GM04504 (cell line): ENCODE results near the gene MXI1.
"Not testable (repeated sequence)": the region's sequence is repeated elsewhere in the genome, so short reads cannot be mapped to it uniquely, and the experiment has no call there.

ENCODE experiments used
- DNase-seq: peaks from one replicate; pipeline ENCODE4 v3.0.0-alpha.2; 2012; ENCODE audit warnings: low read depth

MXI1 gene

DNA sequence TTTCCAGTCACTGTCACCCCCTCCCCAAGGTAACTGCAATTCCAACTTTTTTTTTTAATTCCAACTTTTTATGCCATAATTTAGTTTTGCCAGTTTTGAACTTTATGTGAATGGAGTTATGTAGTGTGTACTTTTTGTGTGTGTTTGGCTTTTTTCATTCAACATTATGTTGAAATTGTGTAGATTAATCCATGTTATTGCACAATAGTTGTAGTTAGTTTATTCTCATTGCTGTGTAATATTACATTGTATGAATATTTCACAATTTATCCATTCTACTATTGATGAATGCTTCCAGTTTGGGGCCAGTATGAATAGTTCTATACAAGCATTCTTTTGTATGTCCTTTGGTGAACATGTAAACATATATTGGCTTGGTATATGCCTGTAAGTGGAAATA lies 32.5 kb downstream of the MXI1 start:
- no peak for DNase-seq

DNA sequence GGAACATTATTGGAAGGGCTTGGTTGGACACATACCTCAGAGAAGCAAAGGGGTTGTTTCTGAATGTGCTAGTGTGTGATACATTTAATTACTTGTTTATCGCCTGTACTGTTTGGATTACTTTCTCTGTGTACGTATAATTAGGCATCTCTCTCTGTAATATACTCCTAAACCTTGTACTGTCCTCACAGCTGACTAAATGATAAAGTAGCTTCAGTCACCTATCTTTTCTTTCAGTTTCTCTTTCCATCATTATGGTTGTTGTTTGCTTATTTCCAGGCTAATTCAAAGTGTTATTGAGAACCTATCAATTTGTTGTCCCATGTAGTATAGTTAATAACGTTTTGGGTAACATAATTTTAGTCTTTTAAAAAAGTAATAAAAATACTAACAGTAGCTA lies 34.0 kb downstream of the MXI1 start:
- no peak for DNase-seq

DNA sequence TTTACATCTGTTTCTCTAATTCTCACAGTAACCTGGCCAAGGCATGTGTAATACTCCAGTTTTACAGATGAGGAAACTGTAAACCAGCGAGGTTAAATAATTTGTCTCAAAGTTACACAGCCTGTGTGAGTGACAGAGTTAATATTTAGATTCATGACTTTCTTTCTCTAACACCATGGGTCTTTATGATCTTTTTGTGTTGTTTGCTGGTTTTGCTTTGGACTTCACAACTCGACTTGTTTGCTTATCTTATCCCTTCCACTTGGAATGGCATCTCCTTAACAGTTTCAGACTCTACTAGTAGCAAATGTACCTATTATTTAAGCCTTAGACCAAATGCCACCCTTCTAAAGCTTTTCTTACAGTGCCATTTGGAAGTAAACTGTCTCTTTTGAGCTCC lies 34.4 kb downstream of the MXI1 start:
- no peak for DNase-seq

DNA sequence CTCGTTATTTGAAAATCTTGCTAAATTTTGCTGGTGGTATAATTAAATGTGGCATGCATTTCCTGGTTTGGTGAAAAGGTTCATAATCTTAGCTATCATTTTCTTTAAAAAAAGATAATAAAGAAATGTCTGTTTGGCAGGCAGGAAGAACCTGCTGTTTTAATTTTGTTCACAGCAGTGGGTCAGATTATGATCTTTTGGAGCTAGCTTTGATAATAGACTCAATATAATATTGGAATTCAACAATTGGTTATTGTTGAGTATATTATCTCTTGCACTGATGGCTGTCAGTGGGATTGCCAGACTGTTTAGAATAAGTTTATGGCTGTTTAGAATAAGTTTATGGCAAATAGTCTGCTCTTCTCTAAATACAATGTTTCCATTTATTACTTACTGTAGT lies 35.1 kb downstream of the MXI1 start:
- no peak for DNase-seq

DNA sequence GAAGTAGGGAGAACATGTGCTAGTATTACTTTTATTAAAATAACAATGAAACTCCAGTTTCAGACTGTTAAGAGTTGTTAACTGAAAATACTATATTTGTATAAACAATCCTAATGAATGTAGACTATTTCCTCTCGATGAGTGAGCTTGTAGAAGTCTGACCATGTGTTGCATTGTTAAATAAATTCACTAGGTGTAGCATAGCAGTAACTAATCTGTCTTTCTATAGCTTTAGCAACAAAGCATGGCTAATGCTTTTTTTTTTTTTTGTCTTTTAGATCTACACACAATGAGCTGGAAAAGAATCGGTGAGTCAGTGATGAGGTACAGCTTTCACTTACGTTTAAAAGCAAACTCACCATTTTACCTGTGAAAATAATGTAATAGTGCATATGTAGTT lies 37.1 kb downstream of the MXI1 start:
- no peak for DNase-seq

DNA sequence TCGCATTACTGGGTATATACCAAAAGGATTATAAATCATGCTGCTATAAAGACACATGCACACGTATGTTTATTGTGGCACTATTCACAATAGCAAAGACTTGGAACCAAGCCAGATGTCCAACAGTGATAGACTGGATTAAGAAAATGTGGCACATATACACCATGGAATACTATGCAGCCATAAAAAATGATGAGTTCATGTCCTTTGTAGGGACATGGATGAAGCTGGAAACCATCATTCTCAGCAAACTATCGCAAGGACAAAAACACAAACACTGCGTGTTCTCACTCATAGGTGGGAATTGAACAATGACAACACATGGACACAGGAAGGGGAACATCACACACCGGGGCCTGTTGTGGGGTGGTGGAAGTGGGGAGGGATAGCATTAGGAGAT lies 40.4 kb downstream of the MXI1 start:
- not testable (repeated sequence) for DNase-seq

DNA sequence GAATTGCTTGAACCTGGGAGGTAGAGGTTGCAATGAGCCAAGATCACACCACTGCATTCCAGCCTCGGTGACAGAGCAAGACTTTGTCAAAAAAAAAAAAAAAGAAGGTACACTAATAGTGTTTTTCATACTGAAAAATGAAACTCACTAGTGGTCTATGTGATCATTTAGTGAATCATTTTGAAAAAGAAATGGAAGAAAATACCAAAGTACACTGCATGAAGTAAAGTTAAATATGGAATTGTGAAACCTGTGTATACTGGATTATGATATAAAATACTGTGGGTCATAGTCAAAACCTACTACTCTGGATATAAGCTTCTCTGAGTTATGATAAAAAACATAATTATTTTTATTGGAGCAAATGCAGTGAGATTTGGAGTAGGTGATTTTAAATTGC lies 42.1 kb downstream of the MXI1 start:
- DNase-seq: not testable (repeated sequence)

DNA sequence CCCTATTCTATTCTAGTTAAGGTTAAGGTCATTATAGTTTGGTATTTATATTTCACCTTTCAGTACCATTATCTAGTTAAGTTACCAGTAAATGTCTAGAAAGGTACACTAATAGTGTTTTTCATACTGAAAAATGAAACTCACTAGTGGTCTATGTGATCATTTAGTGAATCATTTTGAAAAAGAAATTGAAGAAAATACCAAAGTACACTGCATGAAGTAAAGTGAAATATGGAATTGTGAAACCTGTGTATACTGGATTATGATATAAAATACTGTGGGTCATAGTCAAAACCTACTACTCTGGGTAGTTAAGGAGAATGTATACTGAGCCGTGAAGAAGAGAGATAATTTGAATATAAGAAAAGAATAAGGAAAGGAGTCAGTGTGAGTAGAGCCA lies 44.0 kb downstream of the MXI1 start:
- DNase-seq: not testable (repeated sequence)

DNA sequence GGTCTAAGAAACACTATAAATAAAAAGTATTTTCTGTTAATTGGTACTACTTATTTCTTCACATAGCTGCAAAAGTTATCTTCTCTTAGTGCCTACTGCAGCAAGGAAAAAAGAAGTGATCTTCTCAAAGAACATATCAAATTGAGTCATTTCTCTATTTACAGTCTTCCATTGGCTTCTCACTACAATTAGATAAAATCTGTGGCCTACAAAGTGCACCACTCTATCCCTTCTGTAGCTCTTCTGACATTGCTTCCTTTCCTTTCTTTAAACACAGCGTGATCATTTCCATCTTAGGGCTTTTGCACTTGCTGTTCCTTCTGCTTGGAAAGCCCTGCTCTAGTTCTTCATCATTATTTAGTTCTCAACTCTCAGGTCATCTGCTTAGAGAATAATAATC lies 44.7 kb downstream of the MXI1 start:
- DNase-seq: no peak

DNA sequence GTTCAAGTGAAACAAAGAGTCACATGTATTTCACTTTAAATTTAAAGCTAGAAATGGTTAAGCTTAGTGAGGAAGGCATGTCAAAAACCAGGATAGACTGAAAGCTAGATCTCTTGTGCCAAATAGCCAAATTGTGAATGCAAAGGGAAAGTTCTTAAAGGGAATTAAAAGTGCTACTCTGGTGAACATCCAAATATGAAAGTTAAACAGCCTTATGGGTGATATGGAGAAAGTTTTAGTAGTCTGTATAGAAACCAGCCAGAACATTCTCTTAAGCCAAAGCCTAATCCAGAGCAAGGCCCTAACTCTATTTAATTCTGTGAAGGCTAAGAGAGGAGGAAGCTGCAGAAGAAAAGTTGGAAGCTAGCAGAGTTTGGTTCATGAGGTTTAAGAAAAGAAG lies 47.1 kb downstream of the MXI1 start:
- DNase-seq: no peak

DNA sequence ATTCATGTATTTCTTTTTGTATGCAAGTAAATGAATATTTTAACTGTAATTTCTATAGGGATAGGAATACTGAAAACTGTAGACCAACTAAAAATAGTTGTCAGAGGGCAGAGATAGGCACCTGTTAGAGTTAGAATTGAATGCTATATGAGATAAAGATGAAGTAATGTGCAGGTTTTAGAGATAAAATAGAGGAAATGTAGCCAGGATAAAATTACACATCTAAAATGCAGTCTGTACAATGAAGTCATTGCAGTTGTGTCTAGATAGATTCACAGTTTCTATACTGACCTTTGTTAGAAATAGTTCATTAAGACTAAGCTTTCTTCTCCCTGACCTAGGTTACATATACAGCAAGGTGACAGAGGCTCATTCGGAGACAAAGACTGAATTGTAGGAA lies 51.1 kb downstream of the MXI1 start:
- DNase-seq: no peak

DNA sequence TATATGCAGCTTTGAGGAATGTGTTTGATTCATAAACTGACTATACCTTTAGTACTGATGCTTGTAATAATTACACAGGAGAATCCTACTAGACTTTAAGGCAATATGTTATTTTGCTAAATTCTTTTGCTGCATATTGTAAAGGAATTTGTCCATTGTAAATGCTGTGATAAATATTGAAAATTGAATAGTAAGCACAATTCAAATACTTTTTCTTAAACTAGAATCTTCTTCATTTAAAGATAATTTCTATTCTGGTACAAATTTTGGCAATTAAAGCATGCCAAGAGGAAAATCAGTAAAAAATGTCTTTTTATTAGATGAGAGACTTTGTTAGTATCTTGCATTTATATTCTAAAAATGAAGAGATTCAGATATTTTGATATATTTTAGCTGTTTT lies 51.9 kb downstream of the MXI1 start:
- no peak for DNase-seq

DNA sequence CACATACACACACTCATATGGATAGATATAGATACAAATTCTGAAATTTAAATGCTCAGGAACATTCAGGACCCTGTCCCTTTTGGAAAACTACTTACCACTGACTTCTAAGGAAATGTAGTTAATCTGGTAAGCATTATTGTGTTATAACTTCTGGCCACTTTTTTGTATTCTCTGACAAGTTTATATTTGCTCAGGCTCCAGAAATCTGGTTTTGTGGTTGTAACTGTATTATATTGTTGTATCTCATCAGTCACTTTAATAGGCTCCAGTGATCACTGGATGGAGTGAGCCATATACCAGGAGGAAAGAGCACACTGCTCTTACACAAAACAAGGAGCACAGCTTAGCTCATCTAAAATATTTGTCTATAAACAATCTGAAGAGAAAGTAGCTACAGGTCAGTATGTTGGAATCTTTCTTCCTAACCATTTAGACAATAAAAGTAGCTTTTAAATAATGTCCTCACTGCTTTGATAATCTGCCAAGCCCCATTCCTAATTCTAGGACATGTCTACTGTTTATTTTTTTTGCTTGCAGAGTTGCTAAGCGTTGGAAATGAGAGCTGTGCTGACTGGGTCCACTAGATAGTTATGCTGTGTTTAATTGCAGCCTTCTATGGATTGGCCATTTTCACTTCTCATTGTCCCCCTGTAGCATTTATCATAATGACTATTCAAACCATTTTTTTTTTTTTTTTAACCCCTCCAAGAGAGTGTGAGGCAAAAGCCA lies 53.5 kb downstream of the MXI1 start:
- DNase-seq: peak; percentile 6

DNA sequence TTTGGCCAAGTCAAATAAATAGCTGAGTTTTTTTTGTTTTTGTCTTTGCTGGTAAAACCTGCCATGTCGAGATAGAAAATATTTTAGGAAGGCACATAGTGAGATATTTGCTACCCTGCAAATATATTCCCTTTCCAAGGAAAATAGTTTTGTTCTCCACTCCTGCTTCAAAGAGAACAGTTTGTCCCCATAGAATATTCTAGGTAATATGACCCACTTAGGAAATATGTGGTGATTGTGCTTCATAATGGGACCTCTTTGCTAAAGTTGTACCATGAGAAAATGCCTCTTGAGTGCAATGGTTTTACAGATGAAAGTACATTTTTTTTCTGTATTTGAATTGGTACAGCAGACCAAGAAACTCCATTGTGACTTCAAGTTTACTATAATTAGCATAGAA lies 55.8 kb downstream of the MXI1 start:
- no peak for DNase-seq

DNA sequence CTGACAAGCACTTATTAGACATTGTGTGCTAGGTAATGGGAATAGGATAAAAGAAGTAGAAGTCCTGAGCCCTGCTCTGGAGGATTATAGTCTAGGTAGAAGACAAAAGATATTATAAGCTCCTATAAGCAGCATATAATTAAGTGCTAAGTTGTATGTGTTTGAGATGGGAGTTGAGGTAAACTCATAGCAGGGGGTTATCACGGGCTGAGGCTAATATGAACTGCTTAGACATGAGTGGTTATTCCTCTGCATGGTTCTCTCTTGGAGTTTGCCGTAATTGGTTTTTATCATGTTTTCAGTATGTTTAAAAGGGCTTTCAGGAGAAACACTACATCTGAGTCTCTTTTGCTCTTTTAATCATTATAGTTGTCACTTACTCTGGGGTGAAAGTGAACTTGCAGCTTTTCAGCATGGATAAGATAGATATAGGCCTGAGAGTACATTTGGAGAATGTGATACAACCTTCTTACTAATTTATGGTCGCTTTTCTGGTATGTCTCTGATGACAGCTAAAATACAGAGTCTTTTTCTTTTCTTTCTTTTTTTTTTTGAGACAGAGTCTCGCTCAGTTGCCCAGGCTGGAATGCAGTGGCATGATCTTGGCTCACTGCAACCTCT lies 58.3 kb downstream of the MXI1 start:
- no peak for DNase-seq

DNA sequence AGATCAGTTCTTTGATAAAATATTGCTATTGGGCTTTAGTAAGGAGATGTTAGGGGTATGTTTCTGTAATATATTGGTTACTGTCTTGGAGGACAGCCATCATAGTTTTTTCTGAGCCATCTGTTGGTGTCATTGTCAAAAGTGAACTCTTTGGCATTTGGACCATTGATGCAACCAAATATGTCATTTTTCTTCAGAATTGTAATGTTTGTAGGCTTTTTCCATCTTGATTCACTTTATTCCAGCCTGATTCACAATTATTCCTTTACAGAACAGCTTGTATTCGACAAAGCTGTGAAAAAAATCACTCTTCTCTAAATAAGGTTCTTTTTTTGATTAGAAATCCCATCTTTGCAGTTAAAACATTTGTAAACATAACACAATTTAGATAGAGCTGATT lies 59.9 kb downstream of the MXI1 start:
- no peak for DNase-seq

DNA sequence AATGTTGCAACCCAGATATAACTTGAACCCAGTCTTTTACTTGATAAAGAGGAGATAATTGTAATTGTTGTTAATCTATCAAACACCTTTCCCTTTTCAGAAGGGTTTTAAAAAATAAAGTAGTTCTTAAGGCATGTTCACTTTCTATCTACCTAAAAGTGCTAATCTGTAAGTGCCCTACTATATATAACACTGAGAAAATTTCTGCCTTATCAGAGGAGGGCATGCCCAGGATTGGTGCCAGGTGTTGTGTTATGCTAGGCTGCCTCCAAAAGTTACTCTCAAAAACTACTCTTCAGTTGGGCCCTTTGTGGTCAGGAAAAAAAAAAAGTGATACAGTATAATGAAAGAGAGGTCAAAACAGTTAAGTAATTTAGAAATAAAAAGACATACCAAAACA lies 61.0 kb downstream of the MXI1 start:
- DNase-seq: no peak

DNA sequence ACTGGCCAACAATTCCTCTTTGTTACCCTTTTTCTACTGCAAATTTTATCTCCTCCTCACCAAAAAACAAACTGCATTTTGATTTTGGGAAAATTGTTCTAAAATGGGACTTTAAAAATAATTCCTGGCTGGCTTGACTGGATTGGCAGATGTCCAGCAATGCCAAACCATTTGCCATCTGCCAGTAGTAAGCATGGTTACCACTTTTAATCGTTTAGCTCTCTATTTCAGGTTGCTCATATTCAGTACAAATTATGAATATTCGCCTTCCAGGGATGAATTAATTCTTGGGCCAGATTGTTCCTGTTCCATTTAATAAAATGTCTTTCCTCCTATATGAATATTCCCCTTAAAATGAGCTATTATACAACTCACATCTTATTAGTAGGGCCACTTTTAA lies 61.6 kb downstream of the MXI1 start:
- DNase-seq: no peak

DNA sequence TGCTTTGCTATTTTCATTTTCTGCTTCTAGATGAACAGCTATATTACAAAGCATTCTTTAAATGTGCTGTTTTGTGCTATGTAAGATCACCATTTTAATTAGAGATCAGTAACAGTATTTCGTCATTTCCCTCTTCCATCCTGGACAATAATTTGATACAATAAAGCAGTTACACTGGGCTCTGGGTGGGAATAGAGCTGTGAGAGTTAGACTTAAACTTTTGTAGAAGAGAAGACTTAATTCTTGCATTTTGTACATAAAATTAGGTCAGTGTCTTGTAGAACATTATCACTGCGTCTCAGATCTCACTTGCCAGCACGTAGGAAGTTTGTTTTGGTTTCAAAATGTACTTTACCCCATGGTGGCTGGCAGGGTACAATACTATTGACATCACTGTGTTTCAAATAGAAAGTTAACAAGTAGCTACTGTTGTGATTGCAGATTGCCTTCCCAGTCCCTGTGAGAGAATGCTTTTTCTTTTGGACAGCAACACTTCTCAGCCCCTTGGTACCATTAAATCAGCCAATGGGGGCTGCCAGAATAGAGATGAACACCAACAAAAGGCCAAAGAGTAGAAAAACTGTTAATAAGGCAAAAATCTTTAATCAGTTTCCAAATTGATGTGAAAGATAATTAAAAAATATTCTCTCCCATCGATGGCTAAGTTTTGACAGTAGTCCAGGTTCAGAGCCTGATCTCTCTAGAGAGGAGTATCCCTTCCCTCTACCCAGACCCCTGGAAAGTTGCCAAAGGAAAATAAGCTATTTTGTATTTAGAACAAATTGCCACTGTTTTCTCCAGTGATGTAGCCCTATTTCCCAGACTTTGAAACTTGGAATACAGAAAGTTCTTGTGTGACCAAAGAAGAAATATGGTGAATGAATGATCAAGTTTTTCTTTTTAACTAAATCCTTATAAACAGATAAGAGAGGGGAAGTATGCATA lies 62.2 kb downstream of the MXI1 start:
- DNase-seq: no peak

DNA sequence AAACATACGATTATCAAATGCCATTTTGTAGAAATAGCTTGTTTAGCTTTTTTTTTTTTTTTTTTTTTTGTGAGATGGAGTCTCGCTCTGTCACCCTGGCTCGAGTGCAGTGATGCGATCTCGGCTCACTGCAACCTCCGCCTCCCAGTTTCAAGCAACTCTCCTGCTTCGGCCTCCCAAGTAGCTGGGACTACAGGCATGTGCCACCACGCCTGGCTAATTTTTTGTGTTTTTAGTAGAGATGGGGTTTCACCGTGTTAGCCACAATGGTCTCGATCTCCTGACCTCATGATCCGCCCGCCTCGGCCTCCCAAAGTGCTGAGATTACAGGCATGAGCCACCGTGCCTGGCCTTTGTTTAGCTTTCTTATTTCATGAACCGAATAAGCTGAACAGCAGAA lies 65.6 kb downstream of the MXI1 start:
- DNase-seq: not testable (repeated sequence)

DNA sequence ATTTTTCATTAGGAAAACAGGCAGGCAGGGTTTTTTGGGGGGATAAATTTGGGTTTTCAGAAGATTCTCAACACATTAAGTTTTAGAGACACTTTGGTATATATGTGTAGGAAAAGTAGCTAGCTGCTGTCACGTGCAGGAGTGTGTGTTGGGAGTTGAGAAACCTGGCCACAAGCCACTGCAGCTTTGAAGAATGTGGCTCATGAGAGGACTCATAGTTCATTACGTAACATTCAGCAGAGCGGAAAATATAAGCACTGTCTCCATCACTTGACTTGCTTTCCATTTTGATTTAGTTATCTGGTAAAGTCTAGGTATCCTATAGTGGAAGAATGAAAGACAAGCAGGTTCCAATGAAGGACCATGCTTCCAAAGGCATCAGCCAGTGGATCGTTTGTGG lies 66.1 kb downstream of the MXI1 start:
- peak; percentile 43 for DNase-seq

DNA sequence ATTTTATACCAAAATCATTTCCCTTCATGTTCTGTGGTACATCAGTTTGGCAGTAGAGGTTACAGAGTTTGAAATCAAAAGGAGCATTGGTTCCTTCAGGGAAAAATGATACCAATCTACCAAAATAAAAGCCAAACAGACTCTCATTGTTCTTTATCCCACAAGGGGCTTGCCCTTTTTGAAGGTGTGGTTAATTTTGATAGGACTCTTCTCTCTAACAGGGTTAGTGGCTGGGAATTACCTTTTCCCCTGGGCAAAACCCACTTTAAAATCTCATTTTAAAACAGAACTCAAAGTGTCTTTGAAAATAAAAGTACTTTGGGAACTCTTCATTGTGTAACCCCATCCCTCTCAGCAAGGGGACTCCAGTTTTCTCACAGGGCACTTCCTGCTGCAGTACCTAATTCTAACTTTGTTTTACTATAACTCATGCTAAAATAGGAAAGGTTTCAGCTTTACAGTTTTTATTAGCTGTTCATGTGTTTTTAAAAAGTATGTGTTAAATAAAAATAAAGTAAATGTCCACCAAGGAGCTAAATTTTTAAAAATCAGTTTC lies 66.7 kb downstream of the MXI1 start:
- DNase-seq: no peak

DNA sequence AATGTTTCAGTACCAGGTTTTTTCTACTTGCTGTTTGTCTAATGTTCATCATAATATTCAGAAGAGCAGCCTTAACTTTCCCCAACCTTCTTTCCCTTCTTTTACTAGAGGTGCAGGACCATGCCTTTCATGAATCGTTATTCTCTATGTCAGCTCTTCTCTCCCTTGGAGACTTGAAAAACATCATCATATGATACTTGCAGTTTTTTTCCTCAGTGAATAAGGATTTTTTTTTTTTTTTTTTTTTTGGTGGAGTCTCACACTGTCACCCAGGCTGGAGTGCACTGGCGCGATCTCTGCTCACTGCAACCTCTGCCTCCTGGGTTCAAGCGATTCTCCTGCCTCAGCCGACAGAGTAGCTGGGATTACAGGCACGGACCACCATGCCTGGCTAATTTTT lies 67.2 kb downstream of the MXI1 start:
- DNase-seq: no peak
